HepG2 (cell line): ENCODE data around the gene SMPD2. TPM values are rescaled to one million over a fixed set of nuclear protein-coding genes. Genes with fewer than 3 reads are reported as not detected.

Source experiments
- BORCS8-MEF2B ChIP-seq: sonication (generic); formaldehyde crosslinking; IDR thresholded peaks from 2 replicates; pipeline ENCODE4 v1.8.0; 2022; ENCODE audit warnings: mild to moderate bottlenecking, missing genetic modification reagents
- CBX2 ChIP-seq, 2 experiments: fragments of 200-600 bp in 1 of 2; sonication (generic); formaldehyde crosslinking in 1 of 2; IDR thresholded peaks; 2 replicates each; pipeline versions ENCODE4 v1.7.0 to v1.8.1; 2018 to 2022; ENCODE audit warnings: low read depth in 2 of 2, low read length in 1 of 2, mild to moderate bottlenecking in 1 of 2, missing genetic modification reagents in 1 of 2
- CENPX ChIP-seq: sonication (generic); formaldehyde crosslinking; IDR thresholded peaks from 2 replicates; pipeline ENCODE4 v1.9.0; 2021; ENCODE audit warnings: mild to moderate bottlenecking, missing genetic modification reagents, moderate library complexity
- GATA4 ChIP-seq: sonication (generic); IDR thresholded peaks from 2 replicates; pipeline ENCODE4 v1.6.1; 2016; ENCODE audit warnings: antibody characterized with exemption, low read depth, borderline replicate concordance
- HNRNPL ChIP-seq: fragments of 200-400 bp; formaldehyde crosslinking; IDR thresholded peaks from 2 replicates; pipeline ENCODE4 v1.6.1; 2017; ENCODE audit warnings: mild to moderate bottlenecking, low read depth, low read length
- HNRNPLL ChIP-seq: fragments of 200-400 bp; formaldehyde crosslinking; IDR thresholded peaks from 2 replicates; pipeline ENCODE4 v1.6.1; 2017; ENCODE audit warnings: mild to moderate bottlenecking, low read depth, low read length; ENCODE audit not compliant: poor library complexity, severe bottlenecking
- HOXA9 ChIP-seq: sonication (generic); formaldehyde crosslinking; IDR thresholded peaks from 2 replicates; pipeline ENCODE4 v1.8.1; 2022; ENCODE audit warnings: missing genetic modification reagents, mild to moderate bottlenecking, moderate library complexity, borderline replicate concordance
- KMT2B ChIP-seq: IDR thresholded peaks from 2 replicates; pipeline ENCODE4 v1.6.1; 2016; ENCODE audit warnings: missing genetic modification reagents, missing compliant biosample characterization
- MAZ ChIP-seq, 2 experiments: sonication (generic) in 1 of 2; formaldehyde crosslinking in 1 of 2; IDR thresholded peaks; 2 replicates each; pipeline versions ENCODE4 v1.5.0 to v1.6.1; 2012 to 2020; ENCODE audit warnings: low read depth in 2 of 2, mild to moderate bottlenecking in 2 of 2, borderline replicate concordance in 1 of 2, improper control_type of control experiment in 1 of 2, low read length in 1 of 2, missing genetic modification reagents in 1 of 2, moderate library complexity in 1 of 2
- MYNN ChIP-seq: sonication (generic); formaldehyde crosslinking; IDR thresholded peaks from 2 replicates; pipeline ENCODE4 v1.4.0; 2020; ENCODE audit warnings: mild to moderate bottlenecking, low read depth, missing genetic modification reagents
- RAD21 ChIP-seq: fragments of 450-650 bp; formaldehyde crosslinking; IDR thresholded peaks from 2 replicates; pipeline ENCODE4 v1.5.0; 2020; ENCODE audit warnings: mild to moderate bottlenecking
- SALL2 ChIP-seq: sonication (generic); formaldehyde crosslinking; IDR thresholded peaks from 2 replicates; pipeline ENCODE4 v1.8.1; 2023; ENCODE audit warnings: mild to moderate bottlenecking, missing genetic modification reagents, inconsistent platforms
- SOX6 ChIP-seq, 2 experiments: fragments of 450-650 bp in 1 of 2; sonication (generic) in 1 of 2; formaldehyde crosslinking in 1 of 2; IDR thresholded peaks; 2 replicates each; pipeline versions ENCODE4 v1.4.0 to v1.6.1; 2017 to 2020; ENCODE audit warnings: antibody characterized with exemption in 1 of 2, mild to moderate bottlenecking in 1 of 2, missing genetic modification reagents in 1 of 2
- TARDBP ChIP-seq: sonication (generic); formaldehyde crosslinking; IDR thresholded peaks from 2 replicates; pipeline ENCODE4 v1.8.0; 2022; ENCODE audit warnings: mild to moderate bottlenecking, missing genetic modification reagents
- THAP11 ChIP-seq: IDR thresholded peaks from 2 replicates; pipeline ENCODE4 v1.6.1; 2016; ENCODE audit warnings: missing biosample characterization, missing genetic modification reagents
- ZBTB14 ChIP-seq: sonication (generic); formaldehyde crosslinking; IDR thresholded peaks from 2 replicates; pipeline ENCODE4 v1.4.0; 2020; ENCODE audit warnings: missing genetic modification reagents
- ZNF207 ChIP-seq: fragments of 450-650 bp; IDR thresholded peaks from 2 replicates; pipeline ENCODE4 v1.6.1; 2016; ENCODE audit warnings: antibody characterized with exemption, borderline replicate concordance
- ZNF468 ChIP-seq: sonication (generic); formaldehyde crosslinking; IDR thresholded peaks from 2 replicates; pipeline ENCODE4 v1.8.0; 2022; ENCODE audit warnings: mild to moderate bottlenecking, moderate library complexity, missing genetic modification reagents
- ZNF709 ChIP-seq: sonication (generic); formaldehyde crosslinking; IDR thresholded peaks from 2 replicates; pipeline ENCODE4 v1.5.0; 2020; ENCODE audit warnings: mild to moderate bottlenecking, missing genetic modification reagents
- ZNF749 ChIP-seq: sonication (generic); formaldehyde crosslinking; IDR thresholded peaks from 2 replicates; pipeline ENCODE4 v1.8.0; 2022; ENCODE audit warnings: mild to moderate bottlenecking, missing genetic modification reagents, moderate library complexity, borderline replicate concordance
- ZNF773 ChIP-seq: sonication (generic); formaldehyde crosslinking; IDR thresholded peaks from 2 replicates; pipeline ENCODE4 v1.4.0; 2020; ENCODE audit warnings: missing genetic modification reagents, borderline replicate concordance
- ZNF776 ChIP-seq: sonication (generic); formaldehyde crosslinking; IDR thresholded peaks from 2 replicates; pipeline ENCODE4 v1.4.0; 2020; ENCODE audit warnings: mild to moderate bottlenecking, missing genetic modification reagents
- ZNF878 ChIP-seq: sonication (generic); formaldehyde crosslinking; IDR thresholded peaks from 2 replicates; pipeline ENCODE4 v1.8.1; 2023; ENCODE audit warnings: mild to moderate bottlenecking, missing genetic modification reagents, moderate library complexity
- ZSCAN29 ChIP-seq: sonication (generic); formaldehyde crosslinking; conservative IDR thresholded peaks from 2 replicates; pipeline ENCODE4 v1.4.0; 2020; ENCODE audit warnings: mild to moderate bottlenecking, missing genetic modification reagents
- ZSCAN31 ChIP-seq: sonication (generic); formaldehyde crosslinking; IDR thresholded peaks from 2 replicates; pipeline ENCODE4 v1.5.0; 2020; ENCODE audit warnings: low read depth, mild to moderate bottlenecking, missing genetic modification reagents
- polyA plus RNA-seq, 8 experiments: library from polyadenylated mRNA; depleted of rRNA in 3 of 8; stranded (reverse) in 7 of 8; unstranded in 1 of 8; fragments of >200 nt; fragmentation: Illumina TruSeq in 4 of 8; extraction: Trizol in 4 of 8; gene quantifications; 2 replicates each; pipeline versions ENCODE4 v1.2.1 to v1.2.3, GENCODE V29; 2011 to 2016; ENCODE audit warnings: low read depth in 4 of 8, missing spikeins in 1 of 8, mixed read lengths in 1 of 8; ENCODE audit not compliant: insufficient read depth in 1 of 8
- total RNA-seq, 5 experiments: library from RNA; depleted of rRNA; stranded (reverse); fragments of >200 nt; fragmentation: Illumina TruSeq; extraction: Trizol; gene quantifications; 2 replicates each; pipeline ENCODE4 v1.2.3, GENCODE V29; 2016; ENCODE audit warnings: low read depth in 1 of 5

SMPD2 gene
- total and polyA plus RNA-seq, 2 of the 13 experiments (the other 11 are each of a cell fraction or from before 2014, with no cell fraction given): 5.9 to 10.6 TPM

DNA sequence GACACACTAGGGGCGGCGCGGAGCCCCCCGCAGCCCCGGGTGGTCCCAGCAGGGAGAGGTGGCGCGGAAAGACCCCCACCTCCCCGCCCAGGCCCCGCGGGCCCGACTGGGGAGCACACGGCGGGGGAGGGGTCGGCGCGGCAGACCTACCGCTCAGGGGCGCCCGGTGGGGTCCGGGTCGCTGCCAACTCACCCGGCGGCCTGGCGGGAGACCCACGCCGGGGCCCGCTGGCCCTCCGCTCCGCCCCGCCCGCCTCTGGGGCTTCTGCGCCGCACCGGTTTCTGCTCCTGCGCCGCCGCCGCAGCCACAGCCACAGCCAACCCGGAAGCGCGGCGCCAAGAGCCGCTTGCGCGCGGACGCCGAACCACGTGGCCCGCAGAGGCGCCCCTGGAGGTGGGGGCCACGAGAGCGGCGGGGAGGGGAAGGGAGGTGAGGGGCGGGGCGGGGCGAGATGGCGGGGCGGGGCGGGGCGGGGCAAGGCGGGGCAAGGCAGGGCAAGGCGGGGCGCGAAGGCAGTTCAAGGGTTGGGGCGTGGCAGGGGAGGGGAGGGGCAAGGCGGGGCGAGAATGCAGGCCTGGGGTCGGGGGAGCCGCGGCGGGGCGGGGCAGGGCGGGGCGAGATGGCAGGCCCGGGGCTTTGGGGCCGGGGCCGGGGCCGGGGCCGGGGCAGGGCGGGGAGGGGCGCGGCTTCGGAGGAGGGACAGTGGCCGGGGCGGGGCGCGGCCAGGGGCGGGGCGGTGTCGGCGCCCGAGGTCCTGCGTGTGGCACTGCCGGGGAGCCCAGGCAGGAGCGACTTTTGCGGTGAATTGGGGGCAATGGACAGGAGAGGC lies 42.6 kb downstream of the SMPD2 start, which contains the start of gene ZBTB24 (continued):
- TF ChIP-seq ZNF468 (CRISPR knock-in tag) (no peak), ZBTB14 (CRISPR knock-in tag) (peak; percentile 52; the same call in 1 of the 2 replicates), CBX2 (IDR thresholded peaks at IDR 0.05; ENCODE audit: low read depth, low read length) (no peak), CBX2 (CRISPR knock-in tag; IDR thresholded peaks at IDR 0.05; ENCODE audit: low read depth) (0 out of 2 replicates have a peak, but pooled peaks have one; percentile 23), MAZ (IDR thresholded peaks at IDR 0.05; ENCODE audit: borderline replicate concordance, low read depth, low read length) (peak; percentile 84; the same call in 1 of the 2 replicates), MAZ (CRISPR knock-in tag; IDR thresholded peaks at IDR 0.05; ENCODE audit: low read depth) (peak; percentile 91), CENPX (no peak), GATA4 (0 out of 2 replicates have a peak, but pooled peaks have one; percentile 23), ZSCAN31 (CRISPR knock-in tag) (peak; percentile 65; the same call in 1 of the 2 replicates), ZNF878 (CRISPR knock-in tag) (no peak), HNRNPLL (peak; percentile 97), ZNF709 (CRISPR knock-in tag) (peak; percentile 81; the same call in 1 of the 2 replicates), THAP11 (CRISPR knock-in tag) (peak; percentile 60), HNRNPL (no peak), ZNF776 (CRISPR knock-in tag) (peak; percentile 24; the same call in 1 of the 2 replicates), BORCS8-MEF2B (CRISPR knock-in tag) (peak; percentile 82), SOX6 (IDR thresholded peaks at IDR 0.05) (no peak), SOX6 (CRISPR knock-in tag; IDR thresholded peaks at IDR 0.05) (no peak), RAD21 (CRISPR knock-in tag) (0 out of 2 replicates have a peak, but pooled peaks have one; percentile 49), HOXA9 (peak; percentile 43; the same call in 1 of the 2 replicates), ZNF749 (CRISPR knock-in tag) (peak; percentile 73; the same call in 1 of the 2 replicates), ZNF207 (no peak), TARDBP (CRISPR knock-in tag) (0 out of 2 replicates have a peak, but pooled peaks have one; percentile 27), KMT2B (CRISPR knock-in tag) (peak; percentile 50; the same call in 1 of the 2 replicates), ZNF773 (CRISPR knock-in tag) (peak; percentile 53; the same call in 1 of the 2 replicates), MYNN (CRISPR knock-in tag) (no peak), SALL2 (CRISPR knock-in tag) (peak; percentile 31; the same call in 1 of the 2 replicates), ZSCAN29 (CRISPR knock-in tag) (no peak)
